Neural cell (in vitro differentiated cells): ENCODE data around the gene YWHAG. TPM values are rescaled to one million over a fixed set of nuclear protein-coding genes. Genes with fewer than 3 reads are reported as not detected.

Source experiments
- H2AFZ ChIP-seq: fragments of 200-600, 300-800 bp; sonication (generic), shearing (Covaris generic); 2 replicates; pipeline ENCODE4 v1.6.0; 2014; ENCODE audit warnings: low read depth, mild to moderate bottlenecking, antibody characterized with exemption, low read length, moderate library complexity
- H3F3A ChIP-seq: fragments of 200-600 bp; shearing (Covaris generic); 2 replicates; pipeline ENCODE4 v1.6.1; 2016; ENCODE audit warnings: mild to moderate bottlenecking, moderate library complexity, mixed read lengths, antibody characterized with exemption, low read length; ENCODE audit not compliant: insufficient read depth, poor library complexity, severe bottlenecking
- H3K27ac ChIP-seq: fragments of 200-600, 300-800 bp; sonication (generic), shearing (Covaris generic); 2 replicates; pipeline ENCODE4 v1.5.1; 2014; ENCODE audit warnings: mild to moderate bottlenecking, low read length, moderate library complexity
- H3K27me3 ChIP-seq: fragments of 300-800, 200-600 bp; sonication (generic), shearing (Covaris generic); 2 replicates; pipeline ENCODE4 v1.6.0; 2014; ENCODE audit warnings: mild to moderate bottlenecking, low read depth, low read length, moderate library complexity; ENCODE audit not compliant: insufficient read depth
- H3K36me3 ChIP-seq: fragments of 300-800, 200-600 bp; sonication (generic), shearing (Covaris generic); 2 replicates; pipeline ENCODE4 v1.5.1; 2014; ENCODE audit warnings: mild to moderate bottlenecking, antibody characterized with exemption, low read length, moderate library complexity; ENCODE audit not compliant: insufficient read depth
- H3K4me2 ChIP-seq: fragments of 300-800, 200-600 bp; sonication (generic), shearing (Covaris generic); 2 replicates; pipeline ENCODE4 v1.6.0; 2014; ENCODE audit warnings: mild to moderate bottlenecking, low read length
- H3K4me3 ChIP-seq: fragments of 300-800, 200-600 bp; sonication (generic), shearing (Covaris generic); 2 replicates; pipeline ENCODE4 v1.5.1; 2014; ENCODE audit warnings: mild to moderate bottlenecking, low read length, moderate library complexity
- H3K79me2 ChIP-seq: fragments of 200-600 bp; shearing (Covaris generic); replicated peaks from 2 replicates; pipeline ENCODE4 v1.6.0; 2014; ENCODE audit warnings: mild to moderate bottlenecking, low read length, moderate library complexity; ENCODE audit not compliant: insufficient read depth
- H3K9ac ChIP-seq: fragments of 300-800, 200-600 bp; sonication (generic), shearing (Covaris generic); 2 replicates; pipeline ENCODE4 v1.6.1; 2016; ENCODE audit warnings: mild to moderate bottlenecking, low read length, mixed read lengths
- H3K9me2 ChIP-seq: fragments of 200-600 bp; shearing (Covaris generic); 2 replicates; pipeline ENCODE4 v1.6.1; 2016; ENCODE audit warnings: mild to moderate bottlenecking, low read length, mixed read lengths; ENCODE audit not compliant: insufficient read depth
- H3K9me3 ChIP-seq: fragments of 200-600, 300-800 bp; sonication (generic), shearing (Covaris generic); 2 replicates; pipeline ENCODE4 v1.6.1; 2016; ENCODE audit warnings: mild to moderate bottlenecking, mixed run types, low read length, moderate library complexity, mixed read lengths
- H4K20me1 ChIP-seq: fragments of 200-600 bp; shearing (Covaris generic); 2 replicates; pipeline ENCODE4 v1.6.1; 2016; ENCODE audit warnings: mild to moderate bottlenecking, mixed run types; ENCODE audit not compliant: insufficient read depth
- EP300 ChIP-seq: fragments of 450-650 bp; conservative IDR thresholded peaks from 2 replicates; pipeline ENCODE4 v1.6.1; 2014; ENCODE audit warnings: antibody characterized with exemption, mild to moderate bottlenecking, moderate library complexity; ENCODE audit not compliant: poor library complexity, severe bottlenecking
- EZH2 ChIP-seq: fragments of 200-600, 300-800 bp; shearing (Covaris generic), sonication (generic); IDR thresholded peaks from 2 replicates; pipeline ENCODE4 v1.6.1; 2014; ENCODE audit warnings: antibody characterized with exemption, low read length, borderline replicate concordance, mild to moderate bottlenecking; ENCODE audit not compliant: insufficient read depth, poor library complexity, severe bottlenecking
- MXI1 ChIP-seq: fragments of 450-650 bp; conservative IDR thresholded peaks from 2 replicates; pipeline ENCODE4 v1.6.1; 2014; ENCODE audit warnings: antibody characterized with exemption, mild to moderate bottlenecking; ENCODE audit not compliant: poor library complexity, severe bottlenecking
- POLR2AphosphoS5 ChIP-seq: IDR thresholded peaks from 2 replicates; pipeline ENCODE4 v1.6.1; 2012
- RAD21 ChIP-seq: fragments of 450-650 bp; conservative IDR thresholded peaks from 2 replicates; pipeline ENCODE4 v1.6.1; 2014; ENCODE audit warnings: antibody characterized with exemption, mild to moderate bottlenecking, moderate library complexity
- SMC3 ChIP-seq: fragments of 450-650 bp; conservative IDR thresholded peaks from 2 replicates; pipeline ENCODE4 v1.6.1; 2014; ENCODE audit warnings: antibody characterized with exemption, mild to moderate bottlenecking, moderate library complexity; ENCODE audit not compliant: poor library complexity
- TAF1 ChIP-seq: IDR thresholded peaks from 2 replicates; pipeline ENCODE4 v1.6.1; 2012; ENCODE audit warnings: low read depth
- polyA plus RNA-seq: library from polyadenylated mRNA; depleted of rRNA; stranded (reverse); fragments of >200 nt; gene quantifications from 2 replicates; pipeline ENCODE4 v1.2.3, GENCODE V29; 2014
- TF ChIP-seq, protein P1 (sequence below): fragments of 450-650 bp; IDR thresholded peaks from 2 replicates; pipeline ENCODE4 v1.5.1; 2014; ENCODE audit warnings: antibody characterized with exemption, mild to moderate bottlenecking, moderate library complexity; ENCODE audit not compliant: poor library complexity, severe bottlenecking
- TF ChIP-seq, protein P2 (sequence below): IDR thresholded peaks from 2 replicates; pipeline ENCODE4 v1.6.1; 2012; ENCODE audit warnings: borderline replicate concordance

The YWHAG gene
- polyA plus RNA-seq, 1 donor from 2014 or later = 284 TPM

DNA sequence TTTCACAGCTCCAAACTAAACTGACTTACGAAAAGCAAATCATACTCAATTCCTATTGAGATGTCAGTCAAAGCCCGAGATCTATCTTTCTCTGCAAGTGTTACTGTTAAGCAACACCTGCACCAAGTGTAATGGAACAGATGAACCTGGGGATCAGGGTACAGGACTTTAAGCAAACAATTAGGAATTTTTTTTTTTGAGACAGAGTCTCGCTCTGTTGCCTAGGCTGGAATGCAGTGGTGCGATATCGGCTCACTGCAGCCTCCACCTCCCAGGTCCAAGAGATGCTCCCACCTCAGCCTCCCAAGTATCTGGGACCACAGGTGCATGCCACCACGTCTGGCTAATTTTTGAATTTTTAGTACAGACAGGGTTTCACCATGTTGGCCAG, 14.9 kb downstream of the YWHAG start:
- Histone ChIP-seq H3F3A (peaks cover 6% of the 10 kb centered on the region), H3K27me3 (no peaks in the 10 kb centered on the region), H3K36me3 (no peaks in the 10 kb centered on the region), H2AFZ (no peak overlapping the region), H3K9me3 (no peaks in the 10 kb centered on the region), H3K27ac (no peak overlapping the region), H3K79me2 (peaks cover 98% of the 10 kb centered on the region), H3K9ac (no peak overlapping the region), H3K4me2 (no peak overlapping the region), H3K4me3 (no peak overlapping the region), H4K20me1 (peaks cover 54% of the 10 kb centered on the region), H3K9me2 (no peaks in the 10 kb centered on the region)
- no peak for TF ChIP-seq TAF1
- no peak for TF ChIP-seq RAD21
- TF ChIP-seq SMC3 = no peak
- TF ChIP-seq, protein P1, sequence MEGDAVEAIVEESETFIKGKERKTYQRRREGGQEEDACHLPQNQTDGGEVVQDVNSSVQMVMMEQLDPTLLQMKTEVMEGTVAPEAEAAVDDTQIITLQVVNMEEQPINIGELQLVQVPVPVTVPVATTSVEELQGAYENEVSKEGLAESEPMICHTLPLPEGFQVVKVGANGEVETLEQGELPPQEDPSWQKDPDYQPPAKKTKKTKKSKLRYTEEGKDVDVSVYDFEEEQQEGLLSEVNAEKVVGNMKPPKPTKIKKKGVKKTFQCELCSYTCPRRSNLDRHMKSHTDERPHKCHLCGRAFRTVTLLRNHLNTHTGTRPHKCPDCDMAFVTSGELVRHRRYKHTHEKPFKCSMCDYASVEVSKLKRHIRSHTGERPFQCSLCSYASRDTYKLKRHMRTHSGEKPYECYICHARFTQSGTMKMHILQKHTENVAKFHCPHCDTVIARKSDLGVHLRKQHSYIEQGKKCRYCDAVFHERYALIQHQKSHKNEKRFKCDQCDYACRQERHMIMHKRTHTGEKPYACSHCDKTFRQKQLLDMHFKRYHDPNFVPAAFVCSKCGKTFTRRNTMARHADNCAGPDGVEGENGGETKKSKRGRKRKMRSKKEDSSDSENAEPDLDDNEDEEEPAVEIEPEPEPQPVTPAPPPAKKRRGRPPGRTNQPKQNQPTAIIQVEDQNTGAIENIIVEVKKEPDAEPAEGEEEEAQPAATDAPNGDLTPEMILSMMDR = no peak
- TF ChIP-seq EP300 = no peak
- TF ChIP-seq, protein P2, sequence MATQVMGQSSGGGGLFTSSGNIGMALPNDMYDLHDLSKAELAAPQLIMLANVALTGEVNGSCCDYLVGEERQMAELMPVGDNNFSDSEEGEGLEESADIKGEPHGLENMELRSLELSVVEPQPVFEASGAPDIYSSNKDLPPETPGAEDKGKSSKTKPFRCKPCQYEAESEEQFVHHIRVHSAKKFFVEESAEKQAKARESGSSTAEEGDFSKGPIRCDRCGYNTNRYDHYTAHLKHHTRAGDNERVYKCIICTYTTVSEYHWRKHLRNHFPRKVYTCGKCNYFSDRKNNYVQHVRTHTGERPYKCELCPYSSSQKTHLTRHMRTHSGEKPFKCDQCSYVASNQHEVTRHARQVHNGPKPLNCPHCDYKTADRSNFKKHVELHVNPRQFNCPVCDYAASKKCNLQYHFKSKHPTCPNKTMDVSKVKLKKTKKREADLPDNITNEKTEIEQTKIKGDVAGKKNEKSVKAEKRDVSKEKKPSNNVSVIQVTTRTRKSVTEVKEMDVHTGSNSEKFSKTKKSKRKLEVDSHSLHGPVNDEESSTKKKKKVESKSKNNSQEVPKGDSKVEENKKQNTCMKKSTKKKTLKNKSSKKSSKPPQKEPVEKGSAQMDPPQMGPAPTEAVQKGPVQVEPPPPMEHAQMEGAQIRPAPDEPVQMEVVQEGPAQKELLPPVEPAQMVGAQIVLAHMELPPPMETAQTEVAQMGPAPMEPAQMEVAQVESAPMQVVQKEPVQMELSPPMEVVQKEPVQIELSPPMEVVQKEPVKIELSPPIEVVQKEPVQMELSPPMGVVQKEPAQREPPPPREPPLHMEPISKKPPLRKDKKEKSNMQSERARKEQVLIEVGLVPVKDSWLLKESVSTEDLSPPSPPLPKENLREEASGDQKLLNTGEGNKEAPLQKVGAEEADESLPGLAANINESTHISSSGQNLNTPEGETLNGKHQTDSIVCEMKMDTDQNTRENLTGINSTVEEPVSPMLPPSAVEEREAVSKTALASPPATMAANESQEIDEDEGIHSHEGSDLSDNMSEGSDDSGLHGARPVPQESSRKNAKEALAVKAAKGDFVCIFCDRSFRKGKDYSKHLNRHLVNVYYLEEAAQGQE = no peak
- TF ChIP-seq MXI1 = no peak
- no peak for TF ChIP-seq POLR2AphosphoS5
- TF ChIP-seq EZH2 = no peak

DNA sequence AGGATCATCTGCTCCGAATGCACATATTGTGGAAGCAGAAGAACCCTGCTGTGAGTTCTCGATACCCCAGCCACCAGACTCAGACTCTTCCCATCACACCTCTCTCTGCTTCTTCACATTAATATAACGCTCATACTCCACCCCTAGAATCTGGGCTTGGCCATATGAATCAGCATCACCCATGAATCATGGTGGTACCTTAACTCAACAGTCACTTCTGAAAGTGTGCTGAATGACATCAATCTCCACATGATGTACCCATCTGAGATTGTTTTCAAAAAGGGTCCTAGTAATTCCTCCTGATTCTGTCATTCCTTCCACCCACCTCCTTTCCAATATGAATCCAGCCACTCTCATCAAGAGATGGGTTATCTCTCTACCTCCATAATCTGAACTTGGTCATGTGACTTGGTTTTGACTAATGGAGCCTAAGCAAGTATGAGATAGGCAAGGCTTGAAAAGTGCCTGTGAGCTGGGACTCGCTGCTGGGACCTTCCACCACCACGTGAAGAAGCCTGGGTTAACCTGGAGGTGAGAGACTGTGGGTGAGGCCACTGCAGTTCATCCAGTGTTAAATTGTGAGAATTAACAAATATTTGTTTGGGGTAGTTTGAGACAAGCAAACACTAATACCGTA, 15.4 kb downstream of the YWHAG start:
- Histone ChIP-seq H4K20me1 (peaks cover 59% of the 10 kb centered on the region), H3K4me3 (no peak overlapping the region), H3K4me2 (no peak overlapping the region), H3K9ac (no peak overlapping the region), H3K27ac (no peak overlapping the region), H3K9me3 (no peaks in the 10 kb centered on the region), H3K79me2 (peaks cover 98% of the 10 kb centered on the region), H3K36me3 (no peaks in the 10 kb centered on the region), H3F3A (peaks cover 6% of the 10 kb centered on the region), H2AFZ (no peak overlapping the region), H3K27me3 (no peaks in the 10 kb centered on the region), H3K9me2 (no peaks in the 10 kb centered on the region)
- TF ChIP-seq SMC3 = no peak
- TF ChIP-seq MXI1 = no peak
- TF ChIP-seq, protein P1 = no peak
- no peak for TF ChIP-seq RAD21
- TF ChIP-seq, protein P2 = no peak
- no peak for TF ChIP-seq EP300
- TF ChIP-seq TAF1 = no peak
- no peak for TF ChIP-seq POLR2AphosphoS5
- no peak for TF ChIP-seq EZH2
